Activated CD8-positive, alpha-beta memory T cell treated with anti-CD3 and anti-CD28 coated beads, Interleukin-2, amount 50 U/mL, for 48 hours (primary cell): ENCODE results near the gene ACAD11.
A peak's percentile ranks its signal among the peaks of the same experiment; 100 is the strongest.

Experiments
- DNase-seq: peaks from one replicate; pipeline ENCODE4 v3.0.0-alpha.2; 2020

Gene ACAD11, protein sequence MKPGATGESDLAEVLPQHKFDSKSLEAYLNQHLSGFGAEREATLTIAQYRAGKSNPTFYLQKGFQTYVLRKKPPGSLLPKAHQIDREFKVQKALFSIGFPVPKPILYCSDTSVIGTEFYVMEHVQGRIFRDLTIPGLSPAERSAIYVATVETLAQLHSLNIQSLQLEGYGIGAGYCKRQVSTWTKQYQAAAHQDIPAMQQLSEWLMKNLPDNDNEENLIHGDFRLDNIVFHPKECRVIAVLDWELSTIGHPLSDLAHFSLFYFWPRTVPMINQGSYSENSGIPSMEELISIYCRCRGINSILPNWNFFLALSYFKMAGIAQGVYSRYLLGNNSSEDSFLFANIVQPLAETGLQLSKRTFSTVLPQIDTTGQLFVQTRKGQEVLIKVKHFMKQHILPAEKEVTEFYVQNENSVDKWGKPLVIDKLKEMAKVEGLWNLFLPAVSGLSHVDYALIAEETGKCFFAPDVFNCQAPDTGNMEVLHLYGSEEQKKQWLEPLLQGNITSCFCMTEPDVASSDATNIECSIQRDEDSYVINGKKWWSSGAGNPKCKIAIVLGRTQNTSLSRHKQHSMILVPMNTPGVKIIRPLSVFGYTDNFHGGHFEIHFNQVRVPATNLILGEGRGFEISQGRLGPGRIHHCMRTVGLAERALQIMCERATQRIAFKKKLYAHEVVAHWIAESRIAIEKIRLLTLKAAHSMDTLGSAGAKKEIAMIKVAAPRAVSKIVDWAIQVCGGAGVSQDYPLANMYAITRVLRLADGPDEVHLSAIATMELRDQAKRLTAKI

DNA sequence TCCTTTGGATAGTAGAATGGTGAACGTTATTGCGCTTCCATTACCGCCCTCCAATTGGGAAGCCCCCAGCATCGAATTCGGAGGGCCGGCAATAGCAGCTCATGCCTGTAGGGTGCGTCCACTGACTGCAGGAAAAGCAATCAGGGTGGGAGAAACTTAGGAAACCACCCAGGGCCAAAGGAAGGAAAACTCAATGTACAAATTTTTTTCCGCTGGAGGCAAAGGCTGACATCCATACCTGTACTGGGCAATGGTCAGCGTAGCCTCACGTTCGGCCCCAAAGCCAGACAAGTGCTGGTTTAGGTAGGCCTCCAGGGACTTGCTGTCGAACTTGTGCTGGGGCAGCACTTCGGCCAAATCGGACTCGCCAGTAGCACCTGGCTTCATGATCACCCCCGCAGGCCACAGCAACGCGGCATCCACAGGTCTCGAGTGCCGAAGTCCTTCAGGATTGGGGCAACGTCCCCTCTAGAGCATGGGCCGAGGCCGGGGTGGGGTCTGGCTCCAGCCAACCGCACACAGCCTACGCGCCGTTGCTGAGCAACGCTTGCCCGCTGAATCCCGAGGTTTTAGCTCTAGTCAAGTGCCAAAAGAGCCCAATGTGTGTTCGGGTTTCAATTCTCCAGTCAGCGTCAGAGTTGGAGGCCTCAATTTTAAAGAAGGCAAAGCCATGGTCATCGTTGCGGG, at the start of gene ACAD11:
Gene ACAD11 (minus strand): TSS at position 445 of the 687 bp plus-strand sequence. CDS start 58 bp downstream, at position 387.
- peak; percentile 75 for DNase-seq

DNA sequence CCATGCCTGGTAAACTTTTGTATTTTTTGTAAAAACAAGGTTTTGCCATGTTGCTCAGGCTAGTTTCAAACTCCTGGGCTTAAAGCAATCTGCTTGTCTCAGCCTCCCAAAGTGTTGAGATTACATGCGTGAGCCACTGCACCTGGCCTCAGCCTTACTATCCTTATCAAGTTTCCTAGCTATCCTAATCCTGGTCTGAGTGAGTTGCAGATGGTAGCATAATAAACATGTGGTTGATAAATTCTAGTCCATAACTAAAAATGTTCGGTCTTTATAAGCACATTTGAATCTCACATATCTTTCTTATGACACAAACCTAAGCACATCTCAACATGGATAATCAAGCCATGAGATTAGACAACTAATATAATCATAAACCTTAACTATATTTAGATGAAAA, 44.1 kb upstream of the ACAD11 start:
- DNase-seq, result no peak

DNA sequence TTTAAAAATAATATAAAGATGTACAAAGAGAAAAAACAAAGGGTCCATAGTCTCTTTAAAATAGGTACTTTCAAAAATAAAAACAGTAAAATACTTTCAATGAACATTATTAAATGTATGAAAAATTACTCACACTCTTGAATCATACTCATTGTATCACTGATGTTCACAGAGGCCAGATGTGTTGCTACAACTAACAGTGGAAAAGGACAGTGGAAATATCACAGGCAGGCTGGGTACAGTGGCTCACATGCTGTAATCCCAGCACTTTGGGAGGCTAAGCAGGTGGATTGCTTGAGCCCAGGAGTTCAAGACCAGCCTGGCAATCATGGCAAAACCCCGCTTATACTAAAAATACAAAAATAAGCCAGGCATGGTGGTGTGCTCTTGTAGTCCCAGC, 35.8 kb upstream of the ACAD11 start:
- DNase-seq, result no peak

DNA sequence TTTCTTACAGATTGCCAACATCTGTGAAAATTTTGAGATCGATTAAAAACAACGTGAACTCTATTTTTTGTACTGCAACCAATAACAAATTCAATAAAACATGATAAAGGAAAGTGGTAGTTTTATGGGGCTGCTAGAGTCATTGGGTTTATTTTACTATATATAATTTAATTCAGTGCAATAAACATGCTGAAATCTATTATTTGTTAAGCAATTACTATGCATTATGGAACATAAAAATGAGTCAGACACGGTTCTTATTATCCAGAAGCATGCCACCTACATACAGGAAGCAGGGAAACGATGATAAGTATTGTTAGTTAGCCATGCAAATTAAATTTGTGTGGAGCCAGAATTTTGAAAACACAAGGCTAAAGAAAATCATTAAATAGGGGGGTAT, 35.4 kb upstream of the ACAD11 start:
- no peak for DNase-seq

DNA sequence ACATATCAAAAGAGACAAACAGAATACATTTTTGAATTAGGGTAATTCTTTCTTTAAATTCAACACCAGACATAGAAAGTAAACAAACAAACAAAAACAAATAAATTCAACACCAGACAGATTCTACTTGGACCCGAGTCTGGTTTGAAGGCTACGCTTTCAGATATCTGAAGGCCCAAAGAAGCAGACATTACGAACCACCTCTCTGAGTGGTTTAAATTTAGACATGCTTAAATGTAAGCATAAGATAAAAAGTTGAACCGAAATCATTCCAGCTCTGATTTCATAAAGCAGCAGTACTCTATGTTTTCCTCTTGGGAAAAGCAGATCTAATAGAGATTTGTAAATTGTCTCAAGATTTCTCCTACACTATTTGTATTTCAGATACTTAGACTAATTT, 30.4 kb upstream of the ACAD11 start:
- DNase-seq, result no peak

DNA sequence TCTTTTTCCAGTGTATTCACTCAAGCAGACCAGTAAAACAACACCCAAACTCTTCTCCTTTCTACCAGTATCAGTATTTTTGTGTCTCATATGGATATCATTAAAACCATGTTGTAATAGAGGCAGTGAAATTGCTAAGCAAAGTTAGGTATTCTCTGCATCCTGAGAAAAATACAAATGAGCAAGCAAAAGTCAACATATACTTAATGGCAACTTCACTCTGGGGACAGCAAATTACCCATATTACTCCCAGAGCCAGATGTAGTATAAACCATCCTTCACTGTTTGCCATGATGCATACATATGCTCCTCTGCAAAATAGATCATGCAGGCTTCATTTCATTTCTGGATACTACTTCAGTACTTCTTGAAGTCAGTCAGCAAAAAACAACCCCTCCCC, 22.6 kb upstream of the ACAD11 start:
- DNase-seq, result no peak

DNA sequence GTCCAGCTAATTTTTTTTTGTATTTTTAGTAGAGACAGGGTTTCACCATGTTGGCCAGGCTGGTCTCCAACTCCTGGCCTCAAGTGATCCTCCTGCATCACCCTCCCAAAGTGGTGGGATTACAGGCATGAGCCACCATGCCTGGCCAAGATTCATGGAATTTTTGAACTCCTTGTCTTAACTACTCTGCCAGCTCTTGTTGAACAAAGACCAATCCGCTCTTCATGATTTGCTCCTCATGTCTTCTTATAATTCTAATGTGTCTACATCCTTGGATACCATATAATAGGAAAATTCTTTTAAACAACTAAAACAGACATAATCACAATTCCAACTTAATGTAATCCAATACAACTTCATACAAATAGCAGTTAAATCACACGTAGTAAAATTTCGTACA, 21.8 kb upstream of the ACAD11 start:
- no peak for DNase-seq

DNA sequence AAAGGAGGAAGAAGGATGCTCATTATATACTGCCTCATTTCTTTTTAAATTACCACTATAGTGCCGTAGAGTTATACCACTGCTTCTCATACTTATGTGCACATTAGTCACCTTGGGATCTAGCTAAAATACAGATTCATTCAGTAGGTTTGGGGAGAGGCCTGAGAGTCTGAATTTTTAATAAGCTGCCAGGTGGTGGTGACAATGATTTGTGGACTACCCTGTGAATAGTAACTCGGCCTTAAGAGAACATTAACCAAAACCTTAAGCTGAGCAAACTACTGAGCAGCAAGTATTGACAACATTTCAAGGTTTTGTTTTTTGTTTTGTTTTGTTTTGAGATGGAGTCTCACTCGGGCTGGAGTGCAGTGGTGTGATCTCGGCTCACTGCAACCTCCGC, 20.3 kb upstream of the ACAD11 start:
- DNase-seq, result no peak

DNA sequence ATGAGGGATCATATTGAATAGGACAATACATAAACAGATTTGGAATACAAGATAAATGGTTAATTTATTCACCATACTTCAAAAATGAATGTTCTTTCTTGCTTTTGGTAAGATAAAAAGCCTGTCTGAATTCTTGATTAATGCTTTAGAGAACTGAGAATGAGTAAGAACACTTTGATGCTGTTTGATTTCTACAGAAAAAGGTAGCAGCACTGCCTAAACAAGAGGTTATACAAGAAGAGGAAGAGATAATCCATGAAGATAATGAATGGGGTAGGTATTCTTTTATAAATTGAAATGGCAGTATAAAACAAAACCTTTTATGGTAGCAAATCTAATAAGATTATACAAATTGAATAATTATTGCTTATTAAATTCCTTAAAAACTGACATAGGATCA, 15.8 kb upstream of the ACAD11 start:
- DNase-seq, result no peak

DNA sequence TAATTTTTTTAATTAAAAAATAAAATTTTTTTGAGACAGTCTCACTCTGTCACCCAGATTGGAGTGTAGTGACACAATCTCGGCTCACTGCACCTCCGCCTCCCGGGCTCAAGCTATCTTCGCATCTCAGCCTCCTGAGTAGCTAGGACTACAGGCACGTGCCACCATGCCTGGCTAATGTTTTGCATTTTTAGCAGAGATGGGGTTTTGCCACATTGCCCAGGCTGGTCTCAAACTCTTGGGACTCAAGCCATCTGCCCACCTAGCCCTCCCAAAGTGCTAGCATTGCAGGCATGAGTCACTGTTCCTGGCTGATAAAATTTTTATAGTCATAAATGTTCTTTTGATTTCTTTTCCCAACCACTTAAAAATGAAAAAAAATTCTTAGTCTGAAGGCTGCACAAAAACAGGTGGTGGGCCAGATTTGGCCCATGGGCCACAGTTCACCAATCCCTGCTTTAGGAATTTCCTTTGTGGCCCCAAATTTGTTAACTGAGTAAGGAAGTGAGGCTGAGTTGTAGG, 9.7 kb upstream of the ACAD11 start:
- DNase-seq, result no peak

DNA sequence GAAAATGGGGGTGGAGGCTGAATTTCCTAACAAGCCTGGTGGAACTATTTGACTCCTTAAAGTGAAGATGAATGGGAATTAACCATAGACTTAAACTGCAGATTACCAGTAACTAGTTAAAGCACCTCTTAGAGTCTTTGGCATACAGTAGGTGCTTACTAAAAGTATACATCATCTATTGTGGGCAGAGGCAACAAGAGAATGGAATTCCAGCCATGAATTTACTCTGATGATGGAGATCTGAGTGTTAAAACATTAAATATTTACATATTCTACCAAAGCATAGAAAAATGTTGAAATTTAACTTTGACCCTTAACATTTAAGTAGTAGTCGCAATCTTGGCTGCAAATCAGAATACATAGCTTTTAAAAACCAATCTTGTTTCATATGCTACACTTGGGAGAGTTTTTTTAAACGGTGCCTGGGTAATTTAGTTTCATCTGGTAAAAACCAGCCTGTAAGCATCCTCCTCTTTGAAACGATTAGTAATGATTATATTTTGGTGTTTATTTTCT, 5.7 kb upstream of the ACAD11 start:
- DNase-seq, result no peak

DNA sequence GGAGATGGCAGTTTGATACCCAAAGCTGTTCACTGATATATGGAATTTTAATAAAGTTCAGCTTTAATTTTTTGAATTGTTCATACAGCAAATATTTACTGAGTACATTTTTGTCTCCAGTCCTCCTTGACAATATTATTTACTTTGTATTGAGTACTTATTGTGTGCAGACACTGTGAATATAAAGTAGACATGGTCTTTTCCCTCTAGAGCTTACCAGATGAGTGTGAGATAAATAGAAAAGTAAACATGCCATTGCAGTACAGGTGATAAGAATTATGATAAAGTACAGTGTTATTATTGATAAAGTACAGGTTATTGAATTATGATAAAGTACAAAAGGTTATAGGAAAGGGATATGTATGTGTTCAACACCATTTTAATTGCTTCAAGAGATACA, 2.6 kb upstream of the ACAD11 start:
- no peak for DNase-seq

DNA sequence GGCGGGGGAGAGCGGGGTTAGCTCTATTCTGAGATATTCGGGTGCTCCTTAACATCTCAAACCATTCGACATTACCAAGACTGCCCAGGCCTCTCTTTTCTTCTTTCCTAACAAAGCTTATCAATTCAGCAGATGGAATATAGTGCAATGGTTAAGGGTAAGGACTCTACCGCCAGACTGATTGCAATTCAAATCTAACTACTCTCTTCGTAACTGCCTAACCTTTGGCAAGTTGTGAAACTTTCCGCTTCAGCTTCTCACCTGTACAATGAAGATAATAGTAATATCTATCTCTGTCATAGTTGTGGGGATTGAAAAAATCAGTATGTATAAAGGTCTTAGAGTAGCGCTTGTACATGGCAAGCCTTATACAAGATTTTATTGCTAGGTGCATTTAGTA, 1.5 kb upstream of the ACAD11 start:
- no peak for DNase-seq

DNA sequence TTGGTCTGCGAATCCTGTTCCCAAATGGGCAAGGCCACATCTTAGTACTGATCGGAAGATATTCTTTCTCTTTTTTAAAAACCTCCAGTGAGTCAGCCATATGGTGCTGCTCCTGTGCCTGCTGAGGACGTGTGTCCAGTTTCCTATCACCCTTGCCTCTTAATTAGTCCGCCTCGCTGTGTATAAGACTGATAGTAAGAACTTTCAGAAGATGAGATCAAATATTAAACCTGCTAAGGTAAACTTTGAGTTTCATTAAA, 1.1 kb upstream of the ACAD11 start:
- DNase-seq, result no peak

DNA sequence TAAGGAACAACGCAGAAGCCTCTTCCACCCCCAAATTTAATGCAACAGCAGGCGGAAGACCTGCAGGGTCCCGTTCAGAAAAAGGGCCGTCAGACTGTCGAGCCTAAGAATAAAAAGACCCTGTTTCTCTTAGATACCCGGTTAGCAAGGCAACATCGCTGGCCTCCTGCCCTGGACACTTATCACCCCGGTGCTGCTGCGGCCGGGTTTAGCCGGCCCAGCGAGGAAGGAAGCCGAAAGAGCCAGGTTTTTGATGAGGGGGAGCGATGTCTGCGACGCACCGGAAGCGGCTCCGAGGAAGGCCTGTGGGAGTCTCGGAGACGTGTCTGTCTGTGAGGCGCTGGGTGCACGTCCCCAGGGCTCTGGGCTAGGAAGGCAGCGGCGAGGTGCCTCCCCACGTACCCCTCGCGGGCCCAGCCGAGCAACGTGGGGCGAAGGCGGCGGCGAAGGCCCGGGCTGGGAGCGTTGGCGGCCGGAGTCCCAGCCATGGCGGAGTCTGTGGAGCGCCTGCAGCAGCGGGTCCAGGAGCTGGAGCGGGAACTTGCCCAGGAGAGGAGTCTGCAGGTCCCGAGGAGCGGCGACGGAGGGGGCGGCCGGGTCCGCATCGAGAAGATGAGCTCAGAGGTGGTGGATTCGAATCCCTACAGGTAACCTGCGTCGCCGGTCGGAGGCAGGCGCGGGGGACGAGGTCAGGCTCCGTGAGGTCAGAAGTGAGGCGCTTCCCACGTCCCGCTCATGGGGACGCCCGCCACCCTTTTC, 622 bp upstream of the ACAD11 start, which contains the start of gene UBA5:
Gene UBA5 (plus strand): TSS at position 278 of the 759 bp plus-strand sequence. CDS start 209 bp downstream, at position 487.
- peak; percentile 85 for DNase-seq

DNA sequence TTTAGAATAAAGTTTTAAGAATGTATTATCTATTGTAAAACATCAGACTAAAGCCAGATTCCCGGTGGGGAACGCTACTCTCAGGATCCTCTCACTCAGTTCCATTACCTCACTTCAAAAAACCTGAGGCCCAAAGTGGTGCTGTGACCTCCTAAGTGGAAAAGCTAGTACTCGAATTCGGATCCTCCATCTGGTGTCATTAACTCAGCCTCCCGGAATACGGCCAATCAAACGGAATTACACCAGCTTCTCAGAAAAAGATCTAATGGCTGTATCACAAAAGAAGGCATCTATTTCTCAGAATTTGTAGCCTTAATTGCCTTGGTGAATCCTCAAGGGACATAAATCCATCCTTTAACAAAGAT, 627 bp downstream of the ACAD11 start:
- DNase-seq, result no peak

DNA sequence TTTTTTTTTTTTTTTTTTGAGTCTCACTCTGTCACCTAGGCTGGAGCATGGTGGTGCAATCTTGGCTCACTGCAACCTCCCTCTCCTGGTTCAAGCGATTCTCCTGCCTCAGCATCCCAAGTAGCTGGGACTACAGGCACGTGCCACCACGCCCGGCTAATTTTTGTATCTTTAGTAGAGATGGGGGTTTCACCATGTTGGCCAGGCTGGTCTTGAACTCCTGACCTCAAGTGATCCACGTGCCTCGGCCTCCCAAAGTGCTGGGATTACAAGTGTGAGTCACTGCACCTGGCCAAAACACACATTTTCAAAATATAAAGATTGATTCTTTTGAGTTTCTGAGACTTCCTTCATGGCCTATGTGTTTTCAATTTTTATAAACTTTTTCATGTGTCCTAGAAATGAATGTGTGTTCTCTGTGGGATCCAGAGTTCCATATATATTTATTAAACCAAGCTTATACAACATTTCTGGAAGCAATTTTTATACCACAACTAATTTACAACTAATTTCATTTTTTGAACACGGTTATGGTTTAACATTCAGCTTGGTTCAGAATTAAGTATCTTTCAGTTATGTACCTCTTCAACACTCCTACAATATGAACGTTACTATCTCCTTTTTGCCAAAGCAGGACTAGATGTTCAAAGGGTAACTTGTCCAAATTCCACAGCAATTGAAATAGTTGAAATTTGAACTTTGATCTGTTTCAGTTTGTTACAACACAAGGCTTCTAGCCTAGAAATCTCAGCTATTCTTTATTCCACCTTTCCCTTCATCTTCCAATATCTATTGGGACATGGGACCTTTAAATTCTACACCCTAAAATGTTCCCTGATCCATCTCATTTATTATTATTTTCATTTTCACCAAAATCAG, 1.5 kb downstream of the ACAD11 start:
- DNase-seq, result no peak

DNA sequence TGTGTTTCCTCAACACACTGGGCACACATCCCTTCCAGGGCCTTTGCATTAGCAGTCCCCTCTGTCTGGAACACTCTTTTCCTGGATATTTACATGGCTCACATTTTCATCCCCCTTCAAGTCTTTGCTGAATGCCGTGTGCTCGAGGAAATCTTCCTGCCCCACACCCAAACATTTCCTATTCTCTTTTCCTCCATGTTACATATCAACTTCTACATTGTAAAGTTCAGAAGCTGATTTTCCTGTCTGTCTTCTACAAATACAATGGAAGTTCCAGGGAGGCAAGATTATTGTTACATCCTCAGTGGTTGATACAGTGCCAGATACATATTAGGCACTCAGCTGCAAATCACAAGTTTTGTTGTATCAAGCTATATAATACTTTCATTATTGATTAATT, 4.1 kb downstream of the ACAD11 start:
- no peak for DNase-seq

DNA sequence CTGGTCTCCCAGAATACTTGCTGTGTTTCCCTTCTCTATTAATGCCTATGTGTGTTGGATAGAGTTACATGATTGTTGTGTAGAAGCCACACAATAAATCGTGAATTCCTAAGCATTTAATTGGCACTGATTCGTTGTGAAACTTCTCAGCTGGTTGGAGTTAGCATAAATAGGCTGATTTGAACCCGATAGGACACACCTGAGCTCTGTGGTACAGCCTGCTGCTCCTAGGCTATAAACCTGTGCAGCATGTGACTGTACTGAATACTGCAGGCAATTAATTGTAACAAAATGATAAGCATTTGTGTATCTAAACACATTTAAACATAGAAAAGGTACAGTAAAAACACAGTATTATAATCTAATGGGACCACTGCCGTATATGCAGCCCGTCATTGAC, 4.9 kb downstream of the ACAD11 start:
- DNase-seq, result no peak

DNA sequence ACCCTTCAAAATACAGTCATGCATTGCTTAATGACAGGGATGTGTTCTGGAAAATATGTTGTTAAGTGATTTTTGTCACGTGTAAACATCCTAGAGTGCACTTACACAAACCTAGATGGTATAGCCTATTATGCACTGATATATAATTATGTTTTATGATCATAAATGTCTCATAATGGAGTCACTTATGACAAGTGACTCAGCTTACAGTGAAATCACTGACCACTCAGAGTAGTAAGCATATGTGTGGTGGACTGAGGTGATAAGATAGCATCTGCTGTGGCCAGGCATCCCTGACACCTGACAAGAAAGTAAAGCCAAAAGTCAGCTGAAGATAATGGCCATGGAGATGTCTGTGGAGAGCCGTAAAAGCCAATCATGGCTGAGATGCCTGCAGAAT, 5.4 kb downstream of the ACAD11 start:
- no peak for DNase-seq

DNA sequence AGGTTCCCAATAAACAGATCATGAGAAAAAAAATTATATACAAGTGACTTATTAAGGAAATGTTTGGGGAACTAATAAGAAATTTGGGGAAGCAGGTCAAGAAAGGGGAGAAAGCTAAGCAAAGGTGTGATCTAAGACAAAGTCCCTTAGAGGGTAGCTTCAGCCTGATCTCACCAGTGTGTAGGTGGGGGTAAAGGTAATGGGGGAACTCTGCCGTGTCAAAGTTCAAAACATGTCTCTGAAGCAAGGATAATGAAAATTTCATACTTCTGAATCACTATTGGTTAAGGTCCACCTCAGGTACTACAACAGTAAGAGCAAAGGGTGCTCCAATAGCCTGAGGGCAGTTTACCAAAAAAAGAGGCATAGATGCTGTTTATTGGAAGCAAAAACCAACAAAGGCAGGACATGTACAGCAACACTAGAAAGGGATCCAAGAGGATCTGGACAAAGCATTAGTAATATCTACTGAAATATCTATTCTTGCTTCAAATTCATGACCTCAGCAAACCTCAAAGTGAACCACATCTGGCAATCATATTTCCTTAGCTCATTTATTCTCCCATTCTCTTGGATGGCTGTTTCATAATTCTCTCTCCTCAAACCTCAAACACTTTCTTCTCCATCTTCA, 6.9 kb downstream of the ACAD11 start:
- DNase-seq, result no peak
